ENCODE measurements around the gene CDH18.

GRCh38 chr5:19492861-19493260 lies 495.1 kb downstream of the CDH18 start:
- TF ChIP-seq CTCF (IDR thresholded peaks at IDR 0.05; ENCODE audit: low read length), result no peak
- TF ChIP-seq EZH2 (IDR thresholded peaks at IDR 0.05; ENCODE audit: borderline replicate concordance, low read length), result no peak

Measured in OCI-LY1 (cell line).